Glomerular endothelial cell (primary cell): ENCODE data around the gene TDRD7. TPM values are rescaled to one million over a fixed set of nuclear protein-coding genes. Genes with fewer than 3 reads are reported as not detected.
"Not testable (repeated sequence)": the region's sequence is repeated elsewhere in the genome, so short reads cannot be mapped to it uniquely, and the experiment has no call there.

ENCODE experiments used
- DNase-seq: peaks from one replicate; pipeline ENCODE4 v3.0.0-alpha.2; 2011; ENCODE audit warnings: low read depth, low spot score; ENCODE audit errors: extremely low read depth
- total RNA-seq: library from RNA; depleted of rRNA; stranded (reverse); fragments of >200 nt; gene quantifications from 2 replicates; pipeline ENCODE4 v1.2.3, GENCODE V29; 2015

The TDRD7 gene
- total RNA-seq, 1 donor from 2014 or later = 13.5 TPM

GRCh38 chr9:97474372-97474925, 62.6 kb downstream of the TDRD7 start:
- DNase-seq = no peak

- no peak for DNase-seq
These were observed 63.2 kb downstream of the TDRD7 start for GRCh38 chr9:97475059-97475458.

GRCh38 chr9:97478301-97478981, 66.5 kb downstream of the TDRD7 start:
- no peak for DNase-seq

DNA sequence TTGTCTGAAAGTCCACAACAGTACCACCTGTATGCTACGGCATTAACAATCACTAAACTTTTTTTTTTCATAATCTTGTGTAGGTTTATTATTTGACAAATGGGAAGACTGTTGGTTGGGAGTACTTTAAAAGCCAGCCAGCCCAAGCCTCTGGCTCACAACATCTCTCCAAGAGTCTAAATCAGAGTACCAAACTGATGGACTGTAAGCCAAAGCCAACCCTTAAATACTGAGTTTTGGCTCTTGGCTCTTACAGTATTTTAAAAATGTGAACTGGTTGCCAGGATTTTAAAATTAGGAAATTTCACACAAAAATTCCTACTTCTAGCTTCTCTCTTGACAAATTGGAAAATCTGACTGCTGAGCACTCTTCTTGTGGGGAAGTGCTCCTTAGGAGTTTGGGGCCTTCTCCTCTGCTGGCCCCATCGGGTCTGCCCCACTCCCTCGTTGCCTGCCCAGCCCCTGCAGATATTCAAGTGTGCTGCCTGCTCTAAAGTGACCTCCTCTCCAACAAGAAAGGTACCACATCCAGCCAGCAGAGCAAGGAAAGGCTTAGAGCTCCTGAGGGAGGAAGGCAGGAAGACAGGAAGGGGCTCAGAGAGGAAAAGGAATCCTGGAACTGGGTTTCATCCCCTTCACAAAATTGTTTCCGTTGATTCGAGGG, 67.7 kb downstream of the TDRD7 start:
- DNase-seq = no peak

GRCh38 chr9:97480174-97480573, 68.3 kb downstream of the TDRD7 start:
- no peak for DNase-seq

DNA sequence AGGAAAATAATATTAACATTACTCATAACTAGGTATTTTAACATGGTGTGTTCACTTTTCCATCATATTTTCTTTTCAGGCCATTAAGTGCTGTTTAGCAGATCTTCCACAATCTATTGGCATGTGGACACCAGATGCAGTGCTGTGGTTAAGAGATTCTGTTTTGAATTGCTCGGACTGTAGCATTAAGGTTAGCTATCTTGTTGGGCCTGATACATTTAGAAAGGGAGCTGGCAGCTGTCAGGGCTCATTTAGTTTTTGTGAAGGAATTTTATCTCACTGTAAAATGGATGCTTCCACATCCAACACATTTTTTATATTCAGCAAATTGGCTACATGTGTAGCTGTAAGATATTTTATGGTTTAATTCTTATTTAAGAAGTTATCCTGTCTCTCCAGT, 68.9 kb downstream of the TDRD7 start:
- no peak for DNase-seq

- no peak for DNase-seq
These were observed 72.2 kb downstream of the TDRD7 start for GRCh38 chr9:97484134-97484533.

GRCh38 chr9:97487107-97487506, 75.2 kb downstream of the TDRD7 start:
- DNase-seq = no peak

DNA sequence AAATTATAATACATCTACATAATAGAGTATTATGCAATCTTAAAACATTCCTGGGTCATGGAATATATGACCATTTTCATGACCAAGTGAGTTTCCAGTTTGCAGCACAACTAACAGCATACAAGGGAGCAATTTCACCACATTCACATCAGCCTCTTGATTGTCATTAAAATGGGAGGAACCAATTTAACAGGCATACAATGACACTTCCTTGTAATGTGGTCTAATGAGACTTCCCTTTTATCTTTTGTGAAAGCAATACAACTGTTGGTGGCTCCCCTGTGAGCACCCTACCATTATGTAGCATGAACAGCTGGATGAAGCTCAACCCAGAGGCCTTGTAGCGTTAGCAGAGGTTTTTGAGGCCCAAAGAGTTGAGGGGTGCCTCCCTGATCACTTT, 76.0 kb downstream of the TDRD7 start:
- no peak for DNase-seq

DNA sequence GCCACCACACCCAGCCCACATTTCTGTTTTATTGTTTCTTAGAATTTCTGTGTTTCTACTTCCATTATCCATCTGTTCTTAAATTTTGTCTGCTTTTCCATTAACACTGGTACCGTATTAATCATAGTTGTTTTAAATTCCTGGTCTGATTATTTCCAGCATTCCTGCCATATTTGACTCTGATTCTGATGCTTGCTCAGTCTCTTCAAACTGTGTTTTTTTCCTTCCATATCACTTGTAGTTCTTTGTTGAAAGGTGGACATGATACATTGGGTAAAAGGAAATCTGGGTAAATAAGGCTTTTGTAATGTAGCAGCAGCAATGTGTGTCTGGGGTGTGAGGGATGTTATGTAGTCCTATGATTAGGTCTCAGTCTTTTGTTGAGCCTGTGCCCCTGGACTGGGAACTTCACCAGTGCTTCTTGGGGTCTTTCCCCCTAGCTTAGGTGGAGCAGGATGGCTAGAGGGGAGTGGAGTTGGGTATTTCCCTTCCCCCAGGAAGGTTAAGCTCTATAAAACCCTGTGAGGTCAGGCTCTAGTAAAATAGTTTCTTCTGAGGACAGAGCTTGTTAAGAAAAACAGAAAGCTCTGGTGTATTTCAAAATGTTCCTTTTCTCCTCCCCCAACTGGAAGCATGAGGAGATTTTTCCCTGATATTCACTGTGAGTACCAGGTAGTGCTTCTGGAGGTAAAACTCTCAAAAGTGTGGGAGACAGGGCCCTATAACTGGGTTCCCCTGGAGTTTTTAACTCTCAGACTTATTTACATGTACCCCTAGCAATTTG, 79.5 kb downstream of the TDRD7 start:
- no peak for DNase-seq

GRCh38 chr9:97497558-97498375, 85.9 kb downstream of the TDRD7 start:
- not testable (repeated sequence) for DNase-seq

GRCh38 chr9:97498846-97499245, 87.0 kb downstream of the TDRD7 start:
- not testable (repeated sequence) for DNase-seq

DNA sequence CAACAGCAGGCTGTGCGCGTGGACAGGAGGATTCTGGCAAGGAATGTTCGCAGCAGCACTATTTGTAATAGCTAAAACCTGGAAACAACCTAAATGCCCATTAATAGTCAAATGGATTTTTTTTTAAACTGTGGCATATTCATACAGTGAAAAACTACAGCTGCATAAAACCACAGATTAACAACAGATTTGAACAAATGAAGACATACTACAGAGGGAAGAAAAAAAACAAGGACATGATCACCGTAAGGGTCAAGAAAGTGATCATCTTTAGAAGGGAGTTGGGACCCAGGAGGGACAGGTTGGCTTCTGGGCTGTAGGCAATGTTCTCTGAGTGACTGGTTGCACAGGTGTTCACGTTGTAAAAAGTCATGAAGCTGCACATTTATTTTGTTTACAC, 88.4 kb downstream of the TDRD7 start:
- no peak for DNase-seq

DNA sequence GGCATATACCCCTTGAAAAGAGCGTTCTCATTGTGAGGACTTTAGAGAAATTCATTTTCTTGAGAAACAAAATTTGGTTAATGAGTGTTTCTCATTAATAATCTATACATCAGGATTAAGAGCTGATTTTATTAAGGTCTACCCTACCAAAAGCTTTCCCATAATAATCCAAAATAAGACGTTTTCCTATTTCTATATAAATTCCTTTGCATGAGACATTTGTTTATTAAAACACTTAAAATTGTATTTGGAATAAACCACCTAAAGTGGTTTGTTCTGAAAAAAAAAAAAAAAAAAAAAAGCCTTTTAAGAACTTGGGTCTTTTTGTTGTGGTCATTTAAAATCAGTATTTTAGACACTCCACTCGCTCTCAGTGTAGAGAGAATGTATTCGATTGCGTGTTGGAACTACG, 88.9 kb downstream of the TDRD7 start:
- no peak for DNase-seq

DNA sequence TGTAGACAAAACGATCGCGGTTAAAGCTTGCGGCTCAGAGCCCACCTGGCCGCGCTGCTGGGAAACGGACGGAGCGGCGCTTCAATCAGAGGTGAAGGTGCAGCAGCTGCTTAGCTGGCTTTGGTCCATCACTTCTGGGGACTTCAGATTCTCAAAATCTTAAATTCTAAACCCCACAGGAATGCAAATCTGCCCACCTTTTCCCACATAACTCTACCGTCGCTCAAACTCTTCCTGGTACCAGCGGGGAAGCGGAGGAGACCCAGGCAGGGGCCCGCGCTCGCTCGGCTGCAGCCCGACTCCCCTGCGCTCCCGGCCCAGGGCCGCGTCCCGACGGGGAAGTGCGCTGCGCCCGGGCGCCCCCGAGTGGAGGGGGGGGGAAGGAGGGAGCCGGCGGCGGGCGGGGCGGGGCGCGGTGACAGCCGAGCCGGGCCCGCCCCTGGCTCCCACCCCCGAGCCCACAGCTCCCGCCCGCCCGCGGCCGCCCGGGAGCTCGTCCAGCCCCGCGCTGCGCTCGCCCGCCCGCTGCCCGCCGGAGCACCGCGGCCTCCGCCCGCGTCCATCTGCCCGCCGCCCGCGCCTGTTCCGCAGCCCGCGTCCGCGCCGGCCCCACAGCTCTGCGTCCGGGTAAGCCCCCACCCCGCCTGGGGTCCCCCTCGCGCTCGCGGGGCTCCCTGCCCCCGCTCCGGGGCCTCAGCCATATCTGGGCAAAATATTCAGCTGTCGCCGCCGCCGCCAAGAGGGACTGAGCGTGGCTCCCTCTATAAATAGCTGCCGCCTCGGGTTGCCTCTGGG, 89.5 kb downstream of the TDRD7 start, which contains the start of gene TMOD1:
Gene TMOD1 (plus strand): TSS at position 490 of the 795 bp plus-strand sequence. CDS start 22,523 bp downstream, outside the sequence.
- DNase-seq = no peak

DNA sequence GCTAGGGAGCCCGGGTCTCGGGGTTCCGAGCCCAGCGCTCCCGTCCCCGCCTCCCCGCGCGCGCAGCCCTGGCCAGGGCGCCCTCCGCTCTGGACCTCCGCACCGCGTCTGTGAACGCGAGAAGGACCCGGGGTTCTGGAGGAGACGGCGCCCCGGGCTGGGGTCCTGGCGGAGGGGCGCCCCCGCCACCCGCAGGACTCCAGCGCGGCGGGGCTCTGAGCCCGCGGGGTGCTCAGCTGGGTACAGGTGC, 90.0 kb downstream of the TDRD7 start:
- DNase-seq = no peak

GRCh38 chr9:97502222-97502983, 90.5 kb downstream of the TDRD7 start:
- DNase-seq = no peak

- DNase-seq = no peak
These were observed 91.3 kb downstream of the TDRD7 start for GRCh38 chr9:97502984-97503861.
